Melanocyte of skin (primary cell): Measurements from ENCODE around the gene NEK2. TPM values are rescaled to one million over a fixed set of nuclear protein-coding genes. Genes with fewer than 3 reads are reported as not detected.

Experiments used
- total RNA-seq, 2 donors: library from RNA; depleted of rRNA; stranded (reverse); fragments of >200 nt; gene quantifications; 2 replicates each; pipeline ENCODE4 v1.2.3, GENCODE V29; 2012

NEK2 gene
- total RNA-seq = 10 to 100 TPM; 22.0 to 44.0 TPM

DNA sequence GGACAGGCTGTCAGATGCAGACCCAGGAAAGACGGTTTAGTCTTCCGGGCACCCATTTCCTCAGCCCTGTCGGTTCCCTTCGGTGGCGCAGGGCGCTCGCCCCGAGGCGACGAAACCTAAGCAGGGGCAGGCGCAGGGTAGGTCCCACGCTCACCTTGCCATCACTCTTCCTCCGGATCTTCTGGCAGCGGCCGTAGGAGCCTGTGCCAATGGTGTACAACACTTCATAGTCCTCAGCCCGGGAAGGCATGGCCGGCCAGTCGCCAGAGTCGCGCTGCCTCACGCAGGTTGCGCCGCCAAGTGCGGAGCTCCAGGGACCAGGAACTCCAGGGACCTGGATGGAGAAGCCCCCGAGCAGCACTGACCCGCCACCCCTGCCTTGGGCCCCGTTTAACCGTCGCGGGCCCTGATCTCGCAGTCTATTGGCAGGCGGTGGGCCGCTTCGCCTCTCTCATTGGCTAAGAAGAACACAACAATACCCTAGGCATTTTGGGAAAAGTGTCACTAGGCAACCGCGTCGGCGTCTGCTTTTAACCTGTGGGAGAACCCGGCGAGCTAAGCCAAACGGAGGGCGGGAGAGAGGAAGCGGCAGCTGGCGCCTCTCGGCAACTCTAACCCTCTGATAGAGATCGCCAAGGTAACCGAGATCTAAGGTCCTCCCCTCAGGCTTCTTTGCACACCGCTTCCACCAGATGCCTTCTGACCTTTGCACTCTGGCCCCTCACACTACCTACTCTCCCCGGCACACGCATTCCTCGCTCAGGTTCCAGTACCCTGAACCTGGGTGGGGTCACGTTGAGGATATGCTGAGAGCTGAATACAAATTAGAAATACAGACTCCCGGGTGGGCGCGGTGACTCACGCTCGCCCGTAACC lies at the start of gene NEK2:
Gene NEK2, minus strand, starts transcription at position 392 of the 876 bp plus-strand sequence. Its CDS starts 142 bp downstream, at position 250.

Other genes with a start within 250 kb of the NEK2 start
- not detected for gene RD3, start 183.5 kb downstream of the NEK2 start, total RNA-seq
- gene SLC30A1, start 96.5 kb downstream of the NEK2 start, total RNA-seq = 10 to 100 TPM; 17.2 to 40.0 TPM
- gene LPGAT1, start 155.1 kb upstream of the NEK2 start, total RNA-seq = 10 to 100 TPM; 30.0 to 35.1 TPM